ENCODE data around the gene RNF144B.
"Not testable (repeated sequence)": the region's sequence is repeated elsewhere in the genome, so short reads cannot be mapped to it uniquely, and the experiment has no call there.

RNF144B gene

GRCh38 chr6:18446771-18447170 is 59.6 kb downstream of the RNF144B start:
- no peak for DNase-seq

GRCh38 chr6:18447552-18447951 is 60.4 kb downstream of the RNF144B start:
- no peak for DNase-seq

- no peak for DNase-seq
These were observed 64.6 kb downstream of the RNF144B start for GRCh38 chr6:18451756-18452155.

- no peak for DNase-seq
These were observed 67.3 kb downstream of the RNF144B start for GRCh38 chr6:18454446-18454845.

GRCh38 chr6:18457065-18457737 is 70.1 kb downstream of the RNF144B start:
- DNase-seq, result no peak

GRCh38 chr6:18458086-18458485 is 70.9 kb downstream of the RNF144B start:
- not testable (repeated sequence) for DNase-seq

DNA sequence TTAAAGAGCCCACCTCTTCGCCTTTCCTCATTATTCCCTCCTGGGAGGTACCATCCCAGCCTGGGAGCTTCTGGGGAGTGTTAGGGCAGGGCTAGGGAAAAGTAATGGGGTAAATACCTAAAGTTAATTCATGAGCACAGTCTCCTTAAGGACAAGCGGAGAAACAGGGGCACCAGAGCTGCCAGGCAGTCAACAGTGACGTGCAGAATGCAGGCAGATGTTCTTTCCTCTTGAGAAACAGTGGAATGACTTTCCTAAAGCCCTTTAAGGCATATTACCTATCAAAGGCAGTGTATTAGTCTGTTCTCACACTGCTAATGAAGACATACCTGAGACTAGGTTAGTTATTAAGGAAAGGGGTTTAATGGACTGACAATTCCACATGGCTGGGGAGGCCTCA is 76.3 kb downstream of the RNF144B start:
- no peak for DNase-seq

DNA sequence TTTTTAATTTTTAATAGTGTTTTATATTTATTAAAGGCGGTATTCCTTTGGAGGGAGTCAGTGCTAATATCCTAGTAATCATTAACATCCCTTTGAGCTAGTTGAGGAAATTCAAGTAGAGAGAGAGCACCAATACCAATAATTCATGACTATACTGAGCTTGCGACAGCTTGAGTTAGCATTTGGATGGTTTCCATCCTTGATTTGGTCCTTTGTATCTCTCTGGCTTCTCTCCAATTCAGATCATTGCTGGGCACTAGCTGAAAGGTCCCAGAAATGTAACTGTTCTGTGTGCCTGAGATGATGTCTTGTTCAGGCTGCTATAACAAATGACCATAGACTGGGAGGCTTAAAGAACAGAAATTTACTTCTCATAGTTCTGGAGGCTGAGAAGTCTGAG is 77.0 kb downstream of the RNF144B start:
- DNase-seq, result no peak

DNA sequence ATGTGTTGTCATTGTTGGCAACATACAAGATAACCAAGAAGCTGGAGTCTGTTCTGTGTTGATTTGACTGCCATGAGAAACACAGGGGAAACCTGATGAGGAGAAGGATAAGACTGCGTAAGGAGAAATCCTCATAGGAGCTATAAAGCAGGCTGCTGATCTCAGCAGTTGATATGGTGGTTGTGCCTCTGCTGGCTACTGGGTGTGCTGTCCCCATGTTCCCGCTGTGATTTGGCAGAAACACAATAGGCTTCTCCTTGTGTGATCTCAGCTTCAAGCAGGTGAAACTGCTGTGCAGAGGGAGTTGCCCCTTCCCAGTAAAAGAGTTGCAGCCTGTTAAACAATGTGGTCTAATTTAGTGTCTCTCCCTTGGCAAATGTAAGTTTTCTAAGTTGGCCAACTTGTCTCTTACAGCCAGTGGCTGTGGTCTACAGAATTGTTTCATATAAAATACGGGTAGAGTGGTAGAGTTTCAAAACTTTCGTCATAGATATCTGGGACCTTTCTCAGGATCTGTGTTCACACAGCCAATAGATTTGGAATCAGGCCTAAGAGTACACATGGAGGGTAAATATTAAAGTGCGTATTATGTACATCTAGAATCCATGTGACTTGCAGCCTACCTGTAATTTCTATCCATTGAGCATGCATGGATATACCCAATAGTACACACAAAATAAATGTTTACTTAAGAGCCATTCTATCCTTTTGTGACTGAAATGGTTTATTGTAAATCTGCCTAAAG is 78.4 kb downstream of the RNF144B start:
- no peak for DNase-seq

DNA sequence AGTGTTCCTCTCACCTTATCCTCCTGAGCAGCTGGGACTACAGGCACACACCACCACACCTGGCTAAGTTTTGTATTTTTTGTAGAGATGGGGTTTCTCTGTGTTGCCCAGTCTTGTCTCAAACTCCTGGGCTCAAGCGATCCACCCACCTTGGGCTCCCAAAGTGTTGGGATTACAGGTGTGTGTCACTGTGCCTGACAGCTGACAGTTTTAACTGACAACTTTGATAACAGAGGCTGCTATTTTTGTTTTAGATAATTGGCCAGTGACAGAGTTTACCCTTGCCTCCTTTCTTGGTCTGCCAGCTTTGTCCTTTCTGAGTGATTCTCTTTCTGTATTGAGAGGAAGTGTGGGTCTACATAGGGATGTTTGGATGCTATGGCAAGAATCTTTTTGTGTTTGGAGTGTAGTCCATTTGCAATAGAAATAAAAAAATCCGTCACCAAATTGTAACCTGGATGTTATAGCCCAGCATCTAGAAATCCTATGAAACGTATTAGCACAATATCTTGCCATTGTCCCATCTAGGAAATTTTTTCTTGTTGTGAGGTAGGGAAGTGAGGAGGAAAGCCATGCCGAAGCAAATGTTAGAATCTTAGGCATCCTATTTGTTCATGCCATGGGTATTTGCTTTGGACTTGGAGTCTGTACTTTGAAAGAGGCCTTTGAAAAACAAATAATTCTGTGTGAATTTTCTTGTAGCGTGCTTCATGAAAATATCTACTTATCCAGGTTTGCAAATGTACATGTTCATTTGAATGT is 80.8 kb downstream of the RNF144B start:
- no peak for DNase-seq

DNA sequence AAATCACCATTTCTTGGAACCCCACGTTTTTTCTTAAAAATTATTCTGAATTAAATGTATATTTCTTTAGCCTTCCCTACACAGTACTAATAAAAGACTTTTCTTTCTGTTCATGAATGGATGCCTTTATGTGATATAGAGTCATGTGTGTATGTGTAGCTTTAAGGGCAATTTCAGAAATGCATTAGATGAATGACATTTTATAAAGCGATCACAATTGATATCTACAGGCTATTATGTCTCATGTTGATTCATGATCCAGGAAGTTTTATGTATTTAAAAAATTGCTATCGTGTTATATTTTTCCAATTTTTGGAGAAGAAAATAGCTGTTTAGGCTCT is 81.3 kb downstream of the RNF144B start:
- DNase-seq, result no peak

DNA sequence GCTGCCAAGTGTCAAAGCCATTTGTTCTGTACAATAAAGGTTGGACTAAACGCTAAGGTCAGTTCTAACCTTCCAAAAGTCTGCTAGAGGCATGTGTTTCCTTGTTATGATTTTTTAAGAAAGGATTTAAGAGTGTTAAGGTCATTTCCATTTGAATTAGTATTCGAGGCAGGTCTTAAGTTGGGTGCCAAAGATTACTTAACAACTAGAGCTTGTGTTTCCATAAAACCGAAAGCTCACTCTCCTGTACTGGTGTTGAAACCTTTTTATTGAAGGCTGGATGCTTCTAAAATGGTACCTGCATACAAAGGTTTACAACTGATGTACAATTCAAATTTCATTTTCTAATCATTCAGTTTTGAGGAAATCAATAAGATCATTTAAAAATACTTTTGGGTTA is 82.4 kb downstream of the RNF144B start:
- DNase-seq, result no peak

- no peak for DNase-seq
These were observed 84.2 kb downstream of the RNF144B start for GRCh38 chr6:18471232-18471964.

DNA sequence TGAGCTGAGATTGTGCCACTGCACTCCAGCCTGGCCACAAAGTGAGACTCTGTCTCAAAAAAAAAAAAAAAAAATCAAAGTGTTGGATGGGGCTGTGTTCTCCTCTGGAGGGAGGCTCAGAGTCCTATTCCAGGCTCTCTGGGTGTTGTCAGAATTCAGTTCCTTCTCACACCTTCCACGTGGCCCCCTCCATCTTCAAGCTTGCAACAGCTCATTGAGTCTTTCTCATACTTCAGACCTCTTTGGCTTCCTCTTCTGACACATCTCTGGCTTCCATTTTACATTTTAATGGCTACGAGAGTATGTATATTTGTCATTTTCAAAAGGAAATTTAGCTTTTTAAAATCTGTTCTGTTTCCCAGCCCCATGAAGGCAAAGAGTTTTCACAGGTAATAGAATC is 85.8 kb downstream of the RNF144B start:
- no peak for DNase-seq

DNA sequence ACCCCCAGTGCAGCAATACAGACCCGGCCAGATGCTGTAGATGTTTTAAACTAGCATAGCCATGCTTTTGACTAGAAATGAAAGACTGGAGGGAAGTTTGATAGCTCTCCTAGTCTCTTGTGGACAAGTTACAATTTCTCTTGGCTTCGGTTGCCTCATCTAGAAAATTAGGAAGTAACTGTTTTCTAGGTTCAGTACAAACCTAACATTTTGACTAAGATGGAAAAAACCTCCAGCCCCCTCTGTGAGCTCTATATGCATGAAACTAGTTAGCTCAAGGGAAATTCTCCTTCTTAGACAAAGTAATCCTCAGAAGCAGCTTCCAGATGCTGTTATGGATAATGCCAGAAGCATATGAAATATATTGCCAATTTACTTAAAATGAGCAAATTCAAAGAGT is 86.6 kb downstream of the RNF144B start:
- DNase-seq, result peak; percentile 12

DNA sequence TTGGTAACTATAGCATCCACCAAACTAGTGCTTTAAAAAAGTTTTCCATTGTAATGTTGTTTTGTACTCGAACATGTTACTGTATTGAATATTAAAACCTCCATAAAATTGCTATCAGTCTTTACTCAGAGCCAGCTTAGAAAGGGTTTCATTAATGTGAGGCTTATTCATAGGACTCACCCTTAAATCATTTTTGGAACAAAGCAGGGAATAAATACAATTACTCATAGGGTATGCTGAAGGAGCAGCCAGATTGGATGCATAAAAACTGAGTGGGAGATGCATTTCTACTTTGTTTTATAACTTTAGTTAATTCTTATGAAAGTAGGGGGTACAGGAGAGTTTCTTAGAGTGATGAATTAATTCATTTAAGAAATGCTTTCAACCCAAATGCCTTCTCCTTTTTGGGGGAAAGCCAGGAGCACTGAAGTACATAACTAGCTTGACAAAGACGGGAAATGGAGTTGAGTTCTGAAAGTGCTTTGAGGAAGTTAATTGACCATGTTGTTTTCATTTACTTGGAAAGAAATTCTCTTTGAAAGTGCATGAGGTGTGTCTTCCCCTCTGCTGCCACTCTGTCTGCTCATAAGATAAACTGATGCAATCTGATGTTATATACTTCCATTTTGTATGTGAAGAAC is 90.3 kb downstream of the RNF144B start:
- DNase-seq, result peak; percentile 39

DNA sequence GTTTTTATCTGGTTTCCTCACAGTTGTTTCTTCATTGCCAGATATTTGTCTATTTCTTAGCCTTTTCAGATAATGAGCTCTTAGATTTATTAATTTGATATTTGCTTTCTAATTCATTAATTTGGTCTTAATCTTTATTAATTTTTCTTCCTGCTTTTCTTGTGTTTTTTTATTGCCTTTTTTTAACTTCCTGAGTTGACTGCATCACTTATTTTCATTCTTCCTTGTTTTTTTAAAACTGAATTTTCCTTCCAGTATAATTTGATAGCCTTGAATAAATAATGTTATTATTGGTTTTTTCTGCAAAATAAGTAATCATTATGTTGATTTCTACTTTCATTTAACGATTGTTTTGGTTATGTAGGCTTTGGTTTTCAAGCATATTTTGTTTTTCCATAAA is 91.5 kb downstream of the RNF144B start:
- DNase-seq, result no peak

- DNase-seq, result no peak
These were observed 94.7 kb downstream of the RNF144B start for GRCh38 chr6:18481870-18482269.

GRCh38 chr6:18485660-18486435 is 98.7 kb downstream of the RNF144B start:
- DNase-seq, result no peak

DNA sequence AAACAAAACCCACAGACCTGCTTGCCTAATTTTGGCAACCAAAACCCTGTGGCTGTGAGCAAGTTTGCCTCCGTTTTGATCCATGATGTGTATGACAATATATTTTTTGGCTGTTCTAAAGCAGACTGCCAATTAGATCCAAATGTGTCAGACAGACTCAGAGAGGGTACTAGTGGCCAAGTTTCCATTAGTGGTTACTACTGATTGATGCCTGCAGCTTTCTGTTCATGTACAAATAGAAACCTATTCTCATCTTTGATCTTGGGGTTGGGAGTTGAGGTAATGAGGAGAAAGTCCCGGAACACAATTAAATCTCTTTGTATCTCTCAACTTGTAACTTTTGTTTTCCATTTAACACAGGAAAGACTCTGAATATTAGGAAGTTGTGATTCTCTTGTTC is 100.9 kb downstream of the RNF144B start:
- DNase-seq, result no peak

- no peak for DNase-seq
These were observed 101.5 kb downstream of the RNF144B start for GRCh38 chr6:18488526-18489270.
